ENCODE data around the gene MPZL1.
"Not testable (repeated sequence)": the region's sequence is repeated elsewhere in the genome, so short reads cannot be mapped to it uniquely, and the experiment has no call there.

Gene MPZL1

DNA sequence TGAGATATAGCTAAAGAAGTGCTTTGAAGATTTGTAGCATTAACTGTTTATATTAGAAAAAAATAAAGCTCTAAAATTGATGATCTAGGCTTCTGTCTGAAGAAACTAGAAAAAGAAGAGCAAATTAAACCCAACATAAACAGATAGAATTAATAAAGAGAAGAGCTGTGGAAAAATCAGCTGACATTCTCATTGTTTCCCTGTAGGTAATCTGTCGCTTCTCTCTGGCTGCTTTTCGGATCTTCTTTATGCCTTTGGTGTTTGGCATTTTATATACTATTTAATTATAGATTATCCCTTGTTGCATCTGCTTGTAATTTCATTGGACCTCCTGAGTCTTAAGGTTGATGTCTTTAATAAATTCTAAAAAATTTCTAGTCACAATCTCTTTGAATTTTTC lies 59.8 kb downstream of the MPZL1 start:
- DNase-seq (ENCODE audit: low read depth), result no peak

DNA sequence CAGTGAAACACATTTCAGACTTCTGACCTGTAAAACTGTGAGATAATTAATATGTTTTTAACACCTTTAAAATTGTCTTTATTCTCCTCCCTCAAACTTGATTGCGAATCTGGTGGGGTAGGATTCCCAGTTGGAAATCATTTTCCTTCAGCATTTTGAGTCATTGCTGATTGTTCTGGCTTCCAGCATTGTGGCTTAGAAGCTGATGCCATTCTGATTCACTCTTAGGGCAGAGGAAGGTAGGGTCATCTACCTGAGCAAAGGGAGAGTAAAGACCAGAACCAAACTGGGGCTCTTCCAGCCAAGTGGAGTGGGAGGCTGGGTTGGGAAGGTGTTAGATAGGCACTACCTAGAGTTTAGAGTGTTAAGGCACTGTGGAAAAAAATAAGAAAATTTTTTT lies 61.2 kb downstream of the MPZL1 start:
- no peak for DNase-seq (ENCODE audit: low read depth)

DNA sequence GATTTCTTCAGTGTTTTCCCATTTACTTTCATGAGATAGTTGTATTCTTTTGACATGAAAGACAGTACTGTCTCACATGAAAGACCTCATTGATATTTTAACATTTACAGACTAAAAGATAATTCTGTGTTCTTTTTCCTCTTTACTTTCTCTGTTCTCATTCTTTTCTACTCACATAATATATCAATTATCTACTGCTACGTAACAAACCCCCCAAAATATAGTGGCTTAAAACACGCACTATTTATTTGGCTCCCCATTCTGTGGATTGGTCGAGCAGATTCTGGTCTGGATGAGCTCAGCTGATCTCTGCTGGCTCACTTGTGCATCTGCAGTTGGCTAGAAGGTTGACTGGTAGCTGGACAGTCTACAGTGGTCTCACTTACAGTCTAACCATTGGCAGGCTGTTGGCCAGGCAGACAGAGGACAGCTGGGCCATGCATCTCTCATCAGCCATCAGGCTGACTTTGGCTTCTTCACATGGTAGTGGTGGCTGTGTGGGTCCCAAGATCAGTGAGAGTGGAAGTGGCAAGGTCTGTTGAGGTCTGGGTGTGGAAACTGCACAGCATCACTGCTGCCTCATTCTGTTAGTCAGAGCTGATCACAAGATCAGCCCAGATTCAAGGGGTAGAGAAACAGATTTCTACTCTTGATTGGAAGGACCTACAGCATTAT lies 63.2 kb downstream of the MPZL1 start:
- DNase-seq (ENCODE audit: low read depth), result no peak

DNA sequence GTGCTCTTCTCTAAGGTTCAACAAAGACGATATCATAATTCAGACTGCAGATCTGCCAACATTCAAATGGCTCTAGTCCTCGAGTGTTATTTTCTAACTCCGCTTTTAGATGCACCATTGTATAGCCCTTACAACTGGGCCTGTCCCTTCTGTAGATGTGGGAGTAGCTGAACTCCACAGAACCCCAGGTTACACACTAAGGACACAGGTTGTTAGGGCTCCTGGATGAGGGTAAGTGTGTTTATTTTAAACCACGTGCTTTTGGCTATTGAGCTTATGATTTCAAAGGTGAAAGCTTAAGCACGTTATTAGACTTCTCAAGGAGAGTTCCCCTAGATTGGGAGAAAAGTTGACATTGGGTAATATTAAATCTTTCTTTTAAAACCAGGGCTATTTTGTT lies 64.7 kb downstream of the MPZL1 start:
- no peak for DNase-seq (ENCODE audit: low read depth)

DNA sequence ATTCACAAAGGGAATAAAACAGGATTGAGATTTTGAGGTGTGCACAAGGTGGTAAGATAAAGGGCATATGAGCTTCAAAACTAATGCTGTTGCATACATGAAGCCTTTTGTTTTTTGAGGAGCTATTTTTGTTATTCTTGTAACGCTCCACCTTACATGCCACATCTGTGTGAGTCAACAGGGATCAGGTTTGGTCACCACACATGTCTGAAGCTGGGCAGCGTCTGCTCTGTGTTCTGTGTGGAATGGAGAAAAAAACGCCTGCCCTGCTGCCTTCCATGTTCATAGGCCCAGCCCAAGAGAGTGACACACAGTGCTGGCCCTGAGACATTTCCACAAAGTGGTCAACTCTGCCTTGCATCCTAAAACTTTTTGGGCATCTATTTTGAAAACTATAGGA lies 67.7 kb downstream of the MPZL1 start:
- DNase-seq (ENCODE audit: low read depth), result no peak

- DNase-seq (ENCODE audit: low read depth), result no peak
Observed at GRCh38 chr1:167790117-167790516, 68.3 kb downstream of the MPZL1 start.

DNA sequence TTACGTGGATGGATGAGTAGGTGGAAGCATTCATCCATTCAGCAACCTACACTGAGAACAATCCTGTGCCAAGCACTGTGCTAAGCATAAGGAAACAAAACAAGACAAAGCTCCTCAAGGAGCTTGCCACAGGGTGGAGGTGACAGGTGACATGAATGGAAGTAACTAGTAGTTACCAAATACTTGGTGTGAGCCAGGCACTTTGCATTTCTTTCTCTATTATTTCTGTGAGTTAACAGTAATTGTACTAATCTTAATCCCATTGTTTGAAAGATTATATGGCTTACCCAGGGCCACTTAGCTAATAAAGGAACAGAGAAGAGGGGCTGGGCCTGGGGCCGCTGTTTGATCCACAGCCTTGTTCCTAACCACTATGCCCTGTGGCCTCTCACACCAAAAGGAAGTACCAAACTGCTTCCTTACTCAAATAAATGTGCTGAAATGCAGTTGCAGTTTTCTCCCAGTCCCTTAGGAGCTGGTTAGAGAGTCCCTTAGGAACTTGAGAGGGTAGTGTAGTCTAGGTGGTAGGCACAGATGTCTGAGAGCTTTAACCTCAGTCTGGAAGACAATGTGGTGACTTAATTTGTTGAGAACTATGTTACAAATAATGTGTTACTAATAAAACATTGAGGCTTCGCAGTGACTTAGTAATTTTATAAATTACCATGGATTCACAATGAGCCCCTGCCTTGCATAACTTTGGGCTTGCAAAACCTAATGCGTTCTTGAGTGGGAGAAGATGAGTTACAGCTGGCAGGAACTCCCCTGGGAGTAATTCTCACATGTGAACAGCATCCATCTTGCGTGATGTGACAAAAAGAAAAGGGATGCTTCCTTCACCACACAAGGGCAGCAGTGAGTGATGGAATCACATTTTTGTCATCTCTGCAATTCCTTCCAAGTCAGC lies 69.8 kb downstream of the MPZL1 start:
- no peak for DNase-seq (ENCODE audit: low read depth)

GRCh38 chr1:167792188-167792565 lies 70.4 kb downstream of the MPZL1 start:
- DNase-seq (ENCODE audit: low read depth), result no peak

- no peak for DNase-seq (ENCODE audit: low read depth)
Observed at GRCh38 chr1:167794043-167794442, 72.3 kb downstream of the MPZL1 start.

DNA sequence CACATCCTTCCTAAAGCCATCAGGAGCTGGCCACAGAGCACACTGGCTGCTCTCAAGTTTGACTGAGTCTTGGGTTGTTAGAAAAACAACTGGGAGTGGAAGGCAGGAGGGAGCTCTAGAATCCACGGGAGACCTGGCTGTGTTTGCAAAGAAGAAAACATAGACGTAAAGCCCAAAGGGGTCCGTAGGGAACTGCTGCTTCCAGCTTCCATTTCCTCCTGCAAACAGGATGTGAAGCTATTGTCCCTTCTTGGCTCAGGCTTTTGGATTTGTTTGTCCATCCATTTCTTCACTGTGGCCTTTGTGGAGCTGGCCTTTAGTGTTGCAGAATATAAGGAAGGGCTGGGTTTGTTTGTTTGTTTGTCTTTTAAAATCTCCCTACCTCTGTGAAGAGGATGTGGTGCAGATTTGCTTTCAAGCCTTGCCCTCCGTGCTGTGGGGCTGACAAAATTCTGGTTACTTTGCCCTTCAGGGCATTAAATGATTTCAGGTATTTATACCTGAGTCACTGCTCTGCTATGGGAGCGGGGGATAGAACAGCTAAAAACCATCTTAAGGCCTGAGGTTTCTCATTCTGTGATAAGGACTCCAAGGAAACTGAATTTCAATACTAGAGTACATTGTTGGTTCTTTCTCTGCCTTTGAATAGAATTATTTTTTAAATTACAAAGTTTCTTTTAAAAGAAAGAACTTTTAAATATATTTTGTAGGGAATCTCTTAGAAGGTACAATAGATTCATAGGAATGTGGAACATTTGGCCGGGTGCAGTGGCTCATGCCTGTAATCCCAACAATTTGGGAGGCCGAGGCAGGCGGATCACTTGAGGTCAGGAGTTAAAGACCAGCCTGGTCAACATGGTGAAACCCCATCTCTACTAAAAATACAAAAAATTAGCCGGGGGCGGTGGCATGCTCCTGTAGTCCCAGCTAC lies 74.3 kb downstream of the MPZL1 start:
- DNase-seq (ENCODE audit: low read depth), result no peak

DNA sequence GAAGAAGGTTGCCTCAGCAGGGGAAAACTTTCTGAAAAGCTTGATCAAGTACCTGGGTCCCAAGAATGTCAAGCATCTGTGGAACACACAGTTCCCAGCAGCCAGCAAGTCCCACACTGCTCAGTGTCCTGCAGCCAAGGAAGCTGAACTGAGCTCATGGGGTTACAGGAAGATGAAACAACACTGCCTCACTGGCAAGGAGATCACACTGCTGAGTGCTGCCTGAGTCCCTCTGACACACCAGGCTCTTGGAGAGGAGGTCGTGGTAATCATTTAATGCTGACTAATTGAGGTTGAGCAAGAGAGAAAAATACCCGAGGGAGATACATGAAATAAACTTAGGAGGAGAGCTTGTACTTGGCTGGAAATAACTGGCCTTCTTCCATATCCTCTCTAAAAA lies 75.2 kb downstream of the MPZL1 start:
- no peak for DNase-seq (ENCODE audit: low read depth)

GRCh38 chr1:167798952-167799351 lies 77.2 kb downstream of the MPZL1 start:
- DNase-seq (ENCODE audit: low read depth), result no peak

DNA sequence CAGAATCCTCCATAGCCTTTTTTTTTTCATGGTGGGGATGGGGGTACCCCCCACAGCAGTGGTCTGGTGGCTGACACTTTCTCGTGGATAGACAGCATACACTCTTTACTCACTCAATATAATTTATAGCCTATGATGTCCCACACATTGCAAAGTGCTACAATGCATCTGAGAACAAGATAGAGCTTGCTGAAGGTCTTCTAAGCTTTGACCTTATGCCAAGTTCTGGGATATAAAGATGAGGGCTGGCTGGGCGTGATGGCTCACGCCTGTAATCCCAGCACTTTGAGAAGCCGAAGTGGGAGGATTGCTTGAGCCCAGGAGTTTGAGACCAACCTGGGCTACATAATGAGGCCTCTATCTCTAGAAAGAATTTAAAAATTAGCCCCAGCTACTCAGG lies 78.0 kb downstream of the MPZL1 start:
- no peak for DNase-seq (ENCODE audit: low read depth)

GRCh38 chr1:167800251-167800650 lies 78.5 kb downstream of the MPZL1 start:
- DNase-seq (ENCODE audit: low read depth), result no peak

DNA sequence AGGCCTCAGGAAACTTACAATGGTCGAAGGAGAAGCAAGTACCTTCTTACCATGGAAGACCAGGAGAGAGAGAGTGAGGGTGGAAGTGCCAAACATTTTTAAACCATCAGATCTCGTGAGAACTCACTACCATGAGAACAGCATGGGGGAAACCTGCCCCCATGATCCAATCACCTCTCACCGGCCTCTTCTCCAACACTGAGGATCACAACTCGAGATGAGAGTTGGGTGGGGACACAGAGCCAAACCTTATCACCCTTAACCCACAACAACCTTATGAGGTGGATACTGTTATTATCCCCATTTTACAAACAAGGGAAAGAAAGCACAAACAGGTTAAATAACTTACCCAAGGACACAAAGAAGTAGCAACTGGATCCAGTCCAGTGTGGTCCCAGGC lies 80.5 kb downstream of the MPZL1 start:
- no peak for DNase-seq (ENCODE audit: low read depth)

- DNase-seq (ENCODE audit: low read depth), result peak; percentile 69
Observed at GRCh38 chr1:167803358-167804207, 81.8 kb downstream of the MPZL1 start.

DNA sequence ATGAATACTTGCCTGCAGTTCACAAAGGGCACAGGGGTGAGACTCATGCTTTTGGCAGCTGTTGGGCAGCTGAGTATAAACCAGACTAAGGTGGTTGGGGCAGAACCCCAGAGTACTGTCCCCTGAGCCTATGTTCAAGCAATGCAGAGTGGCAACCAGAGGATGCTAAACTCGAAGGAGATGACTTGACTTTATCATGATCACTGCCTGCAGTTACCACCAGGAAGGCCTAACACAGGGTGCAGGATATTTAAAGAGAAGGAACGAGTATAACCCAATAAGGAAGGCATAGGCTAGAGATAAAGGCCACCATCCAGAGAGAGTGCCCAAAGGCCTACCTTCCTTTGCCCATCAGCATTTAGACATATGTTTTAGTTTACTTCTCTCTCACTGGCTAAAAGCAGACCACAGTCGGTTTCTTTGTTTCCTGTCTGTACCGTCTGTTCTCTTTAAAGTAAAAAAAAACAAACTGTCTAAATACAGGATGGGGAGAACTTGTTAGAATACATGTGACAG lies 83.3 kb downstream of the MPZL1 start:
- DNase-seq (ENCODE audit: low read depth), result no peak

DNA sequence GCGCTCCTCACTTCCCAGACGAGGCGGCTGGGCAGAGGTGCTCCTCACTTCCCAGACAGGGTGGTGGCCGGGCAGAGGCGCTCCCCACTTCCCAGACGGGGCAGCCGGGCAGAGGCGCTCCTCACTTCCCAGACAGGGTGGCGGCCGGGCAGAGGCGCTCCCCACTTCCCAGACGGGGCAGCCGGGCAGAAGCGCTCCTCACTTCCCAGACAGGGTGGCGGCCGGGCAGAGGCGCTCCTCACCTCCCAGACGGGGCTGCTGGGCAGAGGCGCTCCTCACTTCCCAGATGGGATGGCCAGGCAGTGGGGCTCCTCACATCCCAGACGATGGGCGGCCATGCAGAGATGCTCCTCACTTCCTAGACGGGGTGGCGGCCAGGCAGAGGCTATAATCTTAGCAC lies 84.5 kb downstream of the MPZL1 start:
- not testable (repeated sequence) for DNase-seq (ENCODE audit: low read depth)

DNA sequence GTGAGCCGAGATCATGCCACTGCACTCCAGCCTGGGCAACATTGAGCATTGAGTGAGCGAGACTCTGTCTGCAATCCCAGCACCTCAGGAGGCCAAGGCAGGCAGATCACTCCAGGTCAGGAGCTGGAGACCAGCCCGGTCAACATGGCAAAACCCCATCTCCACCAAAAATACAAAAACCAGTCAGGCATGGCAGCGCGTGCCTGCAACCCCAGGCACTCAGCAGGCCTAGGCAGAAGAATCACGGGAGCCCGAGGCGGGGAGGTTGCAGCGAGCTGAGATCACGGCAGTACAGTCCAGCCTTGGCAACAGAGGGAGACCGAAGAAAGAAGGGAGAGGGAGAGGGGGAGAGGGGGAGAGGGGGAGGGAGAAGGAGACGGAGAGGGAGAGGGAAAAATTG lies 84.9 kb downstream of the MPZL1 start:
- DNase-seq (ENCODE audit: low read depth), result not testable (repeated sequence)

GRCh38 chr1:167808104-167808503 lies 86.3 kb downstream of the MPZL1 start:
- no peak for DNase-seq (ENCODE audit: low read depth)

DNA sequence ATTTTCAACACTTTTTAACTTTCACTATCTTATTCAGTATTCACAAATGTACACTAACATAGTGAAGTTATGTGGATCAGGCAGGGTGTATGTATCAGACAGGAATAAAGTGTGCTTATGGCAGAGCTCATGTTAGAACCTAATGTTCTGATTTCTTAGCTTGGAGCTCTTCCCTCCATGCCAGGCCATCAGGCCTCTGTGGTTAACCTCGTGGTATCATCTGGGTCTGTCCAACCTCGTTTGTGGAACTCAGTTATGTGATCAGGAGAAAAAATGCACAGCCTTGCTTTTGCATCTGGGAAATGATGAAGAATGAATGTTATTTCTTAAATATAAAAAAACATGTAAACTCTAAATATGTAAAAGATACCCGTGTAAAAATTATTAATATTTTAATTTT lies 86.9 kb downstream of the MPZL1 start:
- no peak for DNase-seq (ENCODE audit: low read depth)

Data from activated T-helper 1 cell treated with Interleukin-2 at 50 U/mL for 16 hours (primary cell).